C4-2B (cell line): ENCODE data around the gene RNPEPL1.

ENCODE experiments used
- H3K27ac ChIP-seq: fragments of 450-650 bp; 2 replicates; pipeline ENCODE4 v1.5.1; 2017
- ZFX ChIP-seq: fragments of 450-650 bp; IDR thresholded peaks from 2 replicates; pipeline ENCODE4 v1.6.1; 2017
- TF ChIP-seq, protein P1 (sequence below): fragments of 450-650 bp; conservative IDR thresholded peaks from 2 replicates; pipeline ENCODE4 v1.5.1; 2017; ENCODE audit warnings: mild to moderate bottlenecking

Gene RNPEPL1

DNA sequence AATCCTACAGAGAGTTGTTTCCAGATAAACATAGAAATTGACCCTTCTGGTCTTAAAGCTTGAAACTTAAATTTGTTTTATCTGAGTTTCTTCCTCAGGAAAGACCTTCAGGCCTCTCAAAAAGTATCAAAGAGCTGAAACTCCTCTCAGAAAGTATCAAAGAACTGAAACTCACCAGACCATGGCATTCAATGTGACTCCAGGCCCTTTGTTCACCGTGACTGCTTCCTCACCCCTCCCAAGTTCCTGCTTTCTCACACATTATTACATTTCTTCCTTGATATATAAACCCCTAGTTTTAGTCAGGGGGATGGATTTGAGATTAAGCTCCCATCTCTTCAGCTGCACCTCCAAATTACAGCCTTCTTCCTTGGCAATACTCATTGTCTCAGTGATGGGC is 16.5 kb upstream of the RNPEPL1 start:
- no peak overlapping the region for H3K27ac ChIP-seq
- TF ChIP-seq ZFX, result no peak
- TF ChIP-seq, protein P1, sequence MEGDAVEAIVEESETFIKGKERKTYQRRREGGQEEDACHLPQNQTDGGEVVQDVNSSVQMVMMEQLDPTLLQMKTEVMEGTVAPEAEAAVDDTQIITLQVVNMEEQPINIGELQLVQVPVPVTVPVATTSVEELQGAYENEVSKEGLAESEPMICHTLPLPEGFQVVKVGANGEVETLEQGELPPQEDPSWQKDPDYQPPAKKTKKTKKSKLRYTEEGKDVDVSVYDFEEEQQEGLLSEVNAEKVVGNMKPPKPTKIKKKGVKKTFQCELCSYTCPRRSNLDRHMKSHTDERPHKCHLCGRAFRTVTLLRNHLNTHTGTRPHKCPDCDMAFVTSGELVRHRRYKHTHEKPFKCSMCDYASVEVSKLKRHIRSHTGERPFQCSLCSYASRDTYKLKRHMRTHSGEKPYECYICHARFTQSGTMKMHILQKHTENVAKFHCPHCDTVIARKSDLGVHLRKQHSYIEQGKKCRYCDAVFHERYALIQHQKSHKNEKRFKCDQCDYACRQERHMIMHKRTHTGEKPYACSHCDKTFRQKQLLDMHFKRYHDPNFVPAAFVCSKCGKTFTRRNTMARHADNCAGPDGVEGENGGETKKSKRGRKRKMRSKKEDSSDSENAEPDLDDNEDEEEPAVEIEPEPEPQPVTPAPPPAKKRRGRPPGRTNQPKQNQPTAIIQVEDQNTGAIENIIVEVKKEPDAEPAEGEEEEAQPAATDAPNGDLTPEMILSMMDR, result no peak

DNA sequence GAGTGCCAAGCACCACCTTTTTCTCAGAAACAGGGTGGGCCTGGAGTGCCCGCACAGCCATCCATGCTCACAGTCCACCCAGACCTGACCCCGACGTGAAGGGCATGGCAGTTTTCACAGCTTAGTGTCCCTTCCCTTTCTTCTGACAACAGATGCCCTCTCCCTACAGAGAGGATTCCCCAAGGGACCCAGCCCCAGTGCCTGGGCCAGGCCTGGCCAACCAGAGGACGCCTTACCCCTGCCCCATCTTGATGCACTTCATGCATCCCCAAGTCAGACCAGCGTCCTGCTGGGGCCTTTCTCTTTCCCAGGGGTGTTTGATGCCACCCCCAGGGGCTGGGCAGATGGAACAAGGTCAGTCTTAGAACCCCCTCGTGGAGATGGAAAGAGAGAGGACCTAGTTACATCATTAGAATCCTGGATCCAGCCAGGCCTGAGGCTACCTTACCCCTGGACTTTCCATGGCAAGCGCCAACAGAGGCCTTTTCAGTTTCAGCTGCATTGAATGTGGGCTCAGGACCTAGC is 14.3 kb upstream of the RNPEPL1 start:
- no peak overlapping the region for H3K27ac ChIP-seq
- TF ChIP-seq ZFX, result no peak
- TF ChIP-seq, protein P1, result no peak

DNA sequence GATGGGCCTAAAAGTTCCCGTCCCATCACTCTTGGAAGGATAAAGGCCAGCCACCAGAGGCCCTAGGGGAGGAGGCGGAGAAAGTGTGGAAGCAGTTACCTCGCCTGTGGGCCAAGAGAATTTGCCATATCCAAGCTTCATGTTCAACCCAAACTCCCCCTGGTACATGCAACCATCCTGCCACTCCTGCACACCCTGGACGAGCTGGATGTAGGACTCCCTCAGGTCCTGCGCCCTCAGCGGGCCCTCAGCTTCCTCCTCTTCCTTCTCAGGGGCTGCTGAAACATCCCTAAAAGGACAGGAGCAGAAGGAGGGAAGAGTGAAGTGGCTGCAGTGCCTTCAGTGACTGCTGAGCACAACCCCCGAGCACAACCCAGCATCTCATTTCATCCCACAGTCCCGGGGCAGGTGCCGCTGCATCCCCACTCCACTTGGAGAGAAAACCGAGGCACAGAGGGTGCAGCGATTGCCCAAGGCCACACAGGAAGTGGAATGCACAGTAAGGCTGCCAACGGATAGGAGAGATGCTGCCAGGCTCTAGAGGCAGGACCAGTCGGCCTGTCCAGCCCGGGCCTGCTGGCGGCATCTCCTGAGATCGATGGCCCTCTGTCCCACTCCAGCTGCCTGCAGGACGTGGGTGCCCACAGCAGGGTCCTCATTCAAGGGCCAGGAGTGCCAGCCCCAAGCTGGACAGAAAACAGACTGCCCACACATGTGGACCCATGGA is 13.4 kb upstream of the RNPEPL1 start:
- no peak overlapping the region for H3K27ac ChIP-seq
- TF ChIP-seq, protein P1, result no peak
- no peak for TF ChIP-seq ZFX

DNA sequence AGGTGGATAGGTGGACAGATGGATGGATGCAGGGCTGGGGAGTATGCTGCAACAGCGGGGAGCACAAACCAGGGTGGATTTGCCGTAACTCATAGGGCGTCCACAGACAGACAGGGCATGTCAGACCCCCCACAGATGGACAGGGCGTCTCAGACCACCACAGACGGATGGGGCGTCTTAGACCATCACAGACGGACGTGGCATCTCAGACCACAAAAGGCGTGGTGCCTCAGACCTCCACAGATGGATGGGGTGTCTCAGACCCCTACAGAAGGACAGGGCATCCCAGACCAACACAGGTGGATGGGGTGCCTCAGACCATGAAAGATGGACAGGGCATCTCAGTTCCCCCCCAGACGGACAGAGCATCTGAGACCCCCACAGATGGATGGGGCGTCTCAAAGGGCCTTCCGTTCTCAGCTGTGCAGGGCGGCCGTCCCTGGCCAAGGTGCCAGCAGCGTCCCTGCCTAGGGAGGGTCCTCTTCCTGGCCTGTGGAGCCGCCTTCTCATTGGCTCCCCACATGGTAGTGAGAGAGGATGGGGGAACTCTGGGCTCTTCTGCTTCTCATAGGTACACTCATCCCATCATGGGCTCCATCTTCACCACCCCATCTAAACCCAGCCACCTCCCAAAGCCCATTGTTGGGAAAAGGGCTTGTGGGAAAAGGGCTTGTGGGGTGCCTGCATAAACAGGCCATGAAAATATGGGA is 12.6 kb upstream of the RNPEPL1 start:
- no peak overlapping the region for H3K27ac ChIP-seq
- TF ChIP-seq, protein P1, result no peak
- no peak for TF ChIP-seq ZFX

DNA sequence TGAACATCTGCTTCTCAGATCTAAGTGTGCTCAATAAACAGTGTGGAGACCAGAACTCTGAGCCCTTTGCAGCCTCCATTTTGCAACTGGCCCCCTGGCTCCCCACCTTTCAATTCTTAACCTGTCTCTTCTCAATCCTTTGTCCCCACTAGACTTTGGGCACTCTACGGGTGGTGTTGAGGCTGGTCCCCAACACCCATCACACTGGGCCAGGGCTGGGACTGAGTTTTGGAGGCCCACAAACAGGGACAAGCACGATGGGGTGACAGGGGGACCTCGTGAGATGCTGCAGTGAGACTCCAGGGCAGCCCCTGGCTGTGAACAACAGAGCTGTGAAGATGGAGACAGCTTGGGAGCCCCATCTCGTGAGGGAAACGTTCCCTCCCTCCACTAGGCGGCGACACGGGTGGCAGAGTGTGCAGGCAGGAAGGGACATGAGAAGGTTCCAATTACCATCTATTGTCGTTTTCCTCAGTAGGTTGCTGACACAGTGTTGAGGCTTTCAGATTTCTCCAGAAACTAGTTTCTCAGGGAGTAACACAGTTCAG is 11.7 kb upstream of the RNPEPL1 start:
- no peak for TF ChIP-seq ZFX
- TF ChIP-seq, protein P1, result peak; percentile 81
- H3K27ac ChIP-seq, result peak overlapping the region; percentile 60

DNA sequence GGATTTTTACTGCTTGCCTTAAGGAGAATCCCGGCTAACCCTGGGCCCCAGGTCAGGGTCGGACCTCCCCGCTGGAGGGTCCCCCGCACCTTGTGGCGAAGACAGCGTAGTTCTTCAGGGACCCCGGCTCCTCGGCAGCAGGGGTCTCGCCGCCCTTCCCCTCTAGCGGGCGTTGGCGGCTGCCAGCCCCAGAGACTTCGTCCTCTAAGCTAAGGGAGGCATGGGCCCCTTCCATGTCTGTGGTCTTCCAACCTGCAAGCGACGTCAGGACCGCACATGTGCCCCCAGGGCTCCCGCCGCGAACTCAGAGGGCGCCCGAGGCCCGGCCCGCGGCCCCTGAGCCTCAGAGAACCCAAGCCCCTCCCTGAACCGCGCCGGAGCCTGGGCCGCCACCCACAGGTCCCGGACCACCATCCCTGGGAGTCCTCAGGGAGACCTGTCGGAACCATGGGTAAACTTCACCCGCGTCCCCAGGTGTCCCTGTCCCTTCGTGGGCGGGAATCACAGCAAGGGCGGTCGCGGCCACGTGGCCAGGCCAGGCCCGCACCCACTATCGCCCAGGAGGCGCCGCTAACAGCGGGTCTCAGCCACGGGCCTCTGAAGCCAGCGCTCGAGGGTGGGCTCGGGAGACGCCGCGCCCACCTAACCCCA is 11.1 kb upstream of the RNPEPL1 start:
- TF ChIP-seq ZFX, result no peak
- TF ChIP-seq, protein P1, result peak; percentile 52
- H3K27ac ChIP-seq, result peak overlapping the region; percentile 60
